ENCODE measurements around the gene TIE1.

Gene TIE1

DNA sequence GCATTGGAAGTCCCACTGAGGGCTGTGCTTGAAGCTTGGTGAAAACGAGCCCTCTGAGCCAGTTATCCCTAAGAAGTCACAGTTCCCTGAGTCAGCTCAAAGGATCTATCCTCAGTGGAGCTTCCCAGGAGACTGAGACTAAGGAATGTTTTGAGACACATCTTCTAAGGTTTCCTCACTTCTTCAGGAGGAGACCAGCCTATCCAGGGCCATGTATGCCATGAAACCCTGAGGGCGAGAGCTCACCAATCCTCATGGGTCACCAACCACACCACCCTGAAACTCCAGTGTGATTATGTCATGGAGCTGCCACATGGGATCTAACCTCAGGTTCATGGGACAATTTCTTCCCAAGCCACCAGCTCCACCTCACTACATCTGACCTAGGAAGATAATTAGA, 7.6 kb upstream of the TIE1 start:
- Histone ChIP-seq H3K4me3 (ENCODE audit: insufficient read depth, low read depth, low read length) (no peak overlapping the region), H3K27me3 (ENCODE audit: control insufficient read depth, insufficient read depth, low read length, poor library complexity, severe bottlenecking) (no peaks in the 10 kb centered on the region), H3K4me1 (ENCODE audit: control insufficient read depth, insufficient read depth, low read length) (peaks cover 18% of the 10 kb centered on the region), H3K9me3 (ENCODE audit: control insufficient read depth, low read length) (no peaks in the 10 kb centered on the region), H3K27ac (ENCODE audit: insufficient read depth, low read depth, low read length, poor library complexity, severe bottlenecking) (no peak overlapping the region), H3K36me3 (ENCODE audit: control insufficient read depth, insufficient read depth, low read length) (no peaks in the 10 kb centered on the region)
- 87 to 96% methylated on average over 2 of the region's 2 CpGs for WGBS, 2 experiments

DNA sequence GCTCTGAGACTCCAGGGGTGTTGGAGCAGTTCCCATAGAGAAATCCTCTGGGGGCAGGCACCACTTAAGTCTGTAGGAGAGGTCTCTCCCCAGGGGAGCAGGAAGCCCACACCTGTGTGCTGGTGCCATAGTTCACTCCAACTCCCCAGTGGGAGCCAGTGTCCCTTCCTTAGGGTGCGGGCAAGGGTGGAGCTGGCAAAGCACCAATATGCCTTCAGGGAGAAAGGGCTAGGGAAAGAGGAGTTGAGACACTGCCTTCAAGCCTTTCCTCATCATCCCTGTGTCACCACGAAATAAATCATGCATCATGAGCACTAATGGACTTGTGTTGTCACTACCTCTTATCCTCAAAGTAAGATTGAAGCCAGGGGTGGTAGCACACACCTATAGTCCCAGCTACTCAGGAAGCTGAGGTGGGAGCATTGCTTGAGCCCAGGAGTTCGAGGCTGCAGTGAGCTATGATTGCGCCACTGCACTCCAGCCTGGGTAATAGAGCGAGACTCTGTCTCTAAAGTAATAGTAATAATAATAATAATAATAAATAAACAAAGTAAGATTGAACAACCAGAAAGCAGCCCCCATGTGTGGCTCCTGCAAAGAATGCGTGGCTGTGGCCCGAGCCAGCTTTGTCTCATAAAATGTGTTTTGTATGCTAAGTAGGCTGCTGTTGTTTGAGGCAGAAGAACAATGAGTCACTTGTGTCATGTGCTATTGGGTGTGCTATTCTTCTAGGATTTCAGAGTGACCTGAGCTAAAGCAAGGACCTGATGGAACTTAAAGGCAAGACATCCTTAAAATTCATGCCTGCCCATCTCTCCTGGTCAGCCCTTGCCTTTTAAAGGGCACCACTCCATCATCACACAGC, 6.7 kb upstream of the TIE1 start:
- no peak overlapping the region for H3K4me3 ChIP-seq (ENCODE audit: insufficient read depth, low read depth, low read length)
- 81 to 86% methylated on average over 5 of the region's 7 CpGs for WGBS, 2 experiments
- peaks cover 18% of the 10 kb centered on the region for H3K4me1 ChIP-seq (ENCODE audit: control insufficient read depth, insufficient read depth, low read length)
- no peaks in the 10 kb centered on the region for H3K36me3 ChIP-seq (ENCODE audit: control insufficient read depth, insufficient read depth, low read length)
- no peaks in the 10 kb centered on the region for H3K27me3 ChIP-seq (ENCODE audit: control insufficient read depth, insufficient read depth, low read length, poor library complexity, severe bottlenecking)
- no peak overlapping the region for H3K27ac ChIP-seq (ENCODE audit: insufficient read depth, low read depth, low read length, poor library complexity, severe bottlenecking)
- no peaks in the 10 kb centered on the region for H3K9me3 ChIP-seq (ENCODE audit: control insufficient read depth, low read length)

DNA sequence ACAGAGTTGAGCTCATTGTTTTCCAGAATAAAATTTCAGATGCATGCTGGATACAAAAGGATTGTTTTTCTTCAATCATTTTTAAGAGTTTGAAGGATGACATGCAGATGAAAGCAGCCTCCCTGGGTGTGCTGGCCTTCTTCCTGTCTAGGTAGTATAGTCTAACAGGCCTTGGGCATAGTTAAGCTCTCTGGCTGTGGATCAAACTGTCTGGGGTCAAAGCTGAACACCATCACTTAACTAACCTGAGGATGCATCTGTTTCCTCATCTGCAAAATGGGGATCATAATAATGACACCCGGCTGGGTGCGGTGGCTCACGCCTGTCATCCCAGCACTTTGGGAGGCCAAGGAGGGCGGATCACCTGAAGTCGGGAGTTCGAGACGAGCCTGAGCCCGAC, 6.0 kb upstream of the TIE1 start:
- peaks cover 18% of the 10 kb centered on the region for H3K4me1 ChIP-seq (ENCODE audit: control insufficient read depth, insufficient read depth, low read length)
- 90 to 94% methylated on average over 8 of the region's 8 CpGs for WGBS, 2 experiments
- H3K4me3 ChIP-seq (ENCODE audit: insufficient read depth, low read depth, low read length): no peak overlapping the region
- H3K27me3 ChIP-seq (ENCODE audit: control insufficient read depth, insufficient read depth, low read length, poor library complexity, severe bottlenecking): no peaks in the 10 kb centered on the region
- H3K36me3 ChIP-seq (ENCODE audit: control insufficient read depth, insufficient read depth, low read length): no peaks in the 10 kb centered on the region
- no peaks in the 10 kb centered on the region for H3K9me3 ChIP-seq (ENCODE audit: control insufficient read depth, low read length)
- H3K27ac ChIP-seq (ENCODE audit: insufficient read depth, low read depth, low read length, poor library complexity, severe bottlenecking): no peak overlapping the region

DNA sequence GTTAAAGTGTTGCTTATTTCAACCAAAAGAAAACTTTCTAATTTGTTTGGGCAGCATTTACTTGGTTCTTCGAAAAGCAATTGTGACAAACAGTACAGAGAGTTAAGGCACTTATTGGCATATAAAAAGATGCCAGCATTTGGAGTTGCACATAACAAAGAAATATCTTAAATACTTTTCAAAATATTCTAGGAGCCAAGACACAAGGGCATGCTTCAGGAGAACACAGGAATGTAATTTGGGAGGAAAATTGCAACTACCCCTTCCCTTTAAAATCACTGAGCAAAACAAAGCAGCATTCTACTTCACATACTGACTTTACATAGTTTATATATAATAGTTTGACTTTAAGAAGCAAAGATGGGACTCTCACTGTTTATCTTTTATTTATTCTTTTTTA, 4.6 kb upstream of the TIE1 start:
- H3K4me3 ChIP-seq (ENCODE audit: insufficient read depth, low read depth, low read length): no peak overlapping the region
- no peaks in the 10 kb centered on the region for H3K36me3 ChIP-seq (ENCODE audit: control insufficient read depth, insufficient read depth, low read length)
- H3K9me3 ChIP-seq (ENCODE audit: control insufficient read depth, low read length): no peaks in the 10 kb centered on the region
- H3K27me3 ChIP-seq (ENCODE audit: control insufficient read depth, insufficient read depth, low read length, poor library complexity, severe bottlenecking): no peaks in the 10 kb centered on the region
- 80 to 89% methylated on average over 1 of the region's 1 CpG for WGBS, 2 experiments
- H3K27ac ChIP-seq (ENCODE audit: insufficient read depth, low read depth, low read length, poor library complexity, severe bottlenecking): no peak overlapping the region
- peaks cover 18% of the 10 kb centered on the region for H3K4me1 ChIP-seq (ENCODE audit: control insufficient read depth, insufficient read depth, low read length)

DNA sequence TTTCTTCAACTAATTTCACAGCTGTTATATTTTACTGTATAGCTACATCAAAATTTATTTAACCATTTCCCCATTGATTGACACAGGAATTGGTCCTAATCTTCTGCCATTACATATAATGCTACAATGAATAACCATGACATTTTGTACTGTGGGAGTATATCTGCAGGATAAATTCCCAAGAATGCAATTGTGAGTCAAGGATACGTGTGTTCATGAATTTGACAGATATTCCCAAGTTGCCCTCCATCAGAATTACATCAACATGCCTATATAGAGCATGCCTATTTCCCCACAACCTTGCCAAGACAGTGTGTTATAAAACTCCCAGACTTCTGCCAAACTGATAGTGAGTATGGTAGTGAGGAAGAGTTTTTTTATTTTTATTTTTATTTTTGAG, 2.7 kb upstream of the TIE1 start:
- Histone ChIP-seq H3K27me3 (ENCODE audit: control insufficient read depth, insufficient read depth, low read length, poor library complexity, severe bottlenecking) (no peaks in the 10 kb centered on the region), H3K27ac (ENCODE audit: insufficient read depth, low read depth, low read length, poor library complexity, severe bottlenecking) (no peak overlapping the region), H3K4me3 (ENCODE audit: insufficient read depth, low read depth, low read length) (no peak overlapping the region), H3K36me3 (ENCODE audit: control insufficient read depth, insufficient read depth, low read length) (no peaks in the 10 kb centered on the region), H3K9me3 (ENCODE audit: control insufficient read depth, low read length) (no peaks in the 10 kb centered on the region), H3K4me1 (ENCODE audit: control insufficient read depth, insufficient read depth, low read length) (peaks cover 18% of the 10 kb centered on the region)
- WGBS, 2 experiments: 100% methylated on average over 1 of the region's 1 CpG

DNA sequence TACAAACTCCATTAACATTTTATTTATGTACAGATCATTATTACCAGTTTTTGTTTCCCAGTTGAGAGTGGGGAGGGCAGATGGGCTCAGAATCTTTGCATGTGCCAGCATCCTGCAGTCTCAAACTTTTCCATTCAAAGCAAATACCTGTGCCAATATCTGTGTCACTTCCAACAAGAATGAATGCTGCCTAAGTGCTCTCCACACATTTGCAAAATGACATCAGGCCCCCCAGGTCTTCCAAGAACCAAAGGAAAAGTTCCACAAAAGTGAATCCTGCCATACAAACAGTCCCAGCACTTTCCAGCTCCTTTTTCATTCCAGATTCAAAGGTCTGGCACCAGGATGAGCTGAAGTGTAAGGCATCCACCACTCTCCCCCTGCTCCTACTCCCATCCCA, 1.7 kb upstream of the TIE1 start:
- H3K36me3 ChIP-seq (ENCODE audit: control insufficient read depth, insufficient read depth, low read length): no peaks in the 10 kb centered on the region
- H3K9me3 ChIP-seq (ENCODE audit: control insufficient read depth, low read length): no peaks in the 10 kb centered on the region
- no peak overlapping the region for H3K27ac ChIP-seq (ENCODE audit: insufficient read depth, low read depth, low read length, poor library complexity, severe bottlenecking)
- peaks cover 18% of the 10 kb centered on the region for H3K4me1 ChIP-seq (ENCODE audit: control insufficient read depth, insufficient read depth, low read length)
- no peak overlapping the region for H3K4me3 ChIP-seq (ENCODE audit: insufficient read depth, low read depth, low read length)
- no peaks in the 10 kb centered on the region for H3K27me3 ChIP-seq (ENCODE audit: control insufficient read depth, insufficient read depth, low read length, poor library complexity, severe bottlenecking)

DNA sequence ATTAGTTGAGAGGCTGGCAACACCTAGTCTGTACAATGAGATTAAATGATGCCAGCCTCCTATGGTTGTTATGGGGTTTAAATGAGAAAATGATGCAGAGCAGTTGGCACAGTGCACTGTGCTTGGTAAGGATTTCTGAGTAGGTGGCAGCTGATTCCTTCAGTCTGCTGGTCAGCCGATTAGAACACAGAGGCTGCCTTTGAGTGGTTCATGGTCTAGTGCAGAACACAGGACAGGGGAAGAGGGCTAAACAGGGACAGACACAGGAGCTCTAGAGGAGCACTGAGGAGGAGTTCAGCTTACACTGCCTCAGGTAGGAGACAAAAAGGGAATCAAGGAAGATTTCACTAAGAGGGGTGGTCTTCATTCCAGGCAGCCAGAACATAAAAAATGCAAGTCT, 1.4 kb downstream of the TIE1 start:
- Histone ChIP-seq H3K9me3 (ENCODE audit: control insufficient read depth, low read length) (no peaks in the 10 kb centered on the region), H3K36me3 (ENCODE audit: control insufficient read depth, insufficient read depth, low read length) (no peaks in the 10 kb centered on the region), H3K4me1 (ENCODE audit: control insufficient read depth, insufficient read depth, low read length) (no peaks in the 10 kb centered on the region), H3K4me3 (ENCODE audit: insufficient read depth, low read depth, low read length) (no peak overlapping the region), H3K27ac (ENCODE audit: insufficient read depth, low read depth, low read length, poor library complexity, severe bottlenecking) (no peak overlapping the region), H3K27me3 (ENCODE audit: control insufficient read depth, insufficient read depth, low read length, poor library complexity, severe bottlenecking) (no peaks in the 10 kb centered on the region)
- 85 to 92% methylated on average over 1 of the region's 1 CpG for WGBS, 2 experiments

DNA sequence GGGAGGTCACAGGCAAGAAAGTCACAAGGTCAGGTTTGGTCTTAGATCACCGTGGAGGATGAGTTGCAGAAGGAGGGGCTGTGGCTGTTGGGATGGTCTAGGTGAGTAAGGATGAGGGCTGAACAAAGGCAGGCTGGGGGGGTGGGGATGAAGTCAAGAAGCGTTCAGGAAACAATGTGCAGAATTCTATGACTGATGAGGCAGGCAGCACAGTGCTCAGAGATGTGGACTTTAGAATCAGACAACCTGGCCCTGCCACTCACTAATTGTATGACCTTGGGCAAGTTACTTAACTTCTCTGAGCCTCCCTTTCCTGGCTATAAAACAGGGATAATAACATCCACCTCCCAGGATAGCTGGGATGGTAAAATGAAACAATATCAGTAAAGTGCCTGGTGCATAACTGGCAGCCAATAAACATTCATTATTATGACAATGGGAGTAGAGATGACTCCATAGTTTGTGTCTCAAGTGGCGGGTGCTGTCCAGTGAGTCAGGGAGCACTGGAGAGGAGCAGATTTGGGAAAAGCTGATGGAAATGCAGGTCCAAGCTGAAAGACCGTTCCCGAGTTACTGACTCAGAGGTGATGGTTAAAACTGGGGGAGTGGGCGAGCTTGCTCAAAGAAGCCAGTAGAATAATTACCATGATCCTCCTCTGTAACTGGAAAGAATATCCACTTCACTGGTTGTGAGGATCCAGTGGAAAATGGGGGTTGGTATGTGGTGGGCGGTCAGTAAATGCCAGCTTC, 2.1 kb downstream of the TIE1 start:
- no peaks in the 10 kb centered on the region for H3K36me3 ChIP-seq (ENCODE audit: control insufficient read depth, insufficient read depth, low read length)
- no peaks in the 10 kb centered on the region for H3K4me1 ChIP-seq (ENCODE audit: control insufficient read depth, insufficient read depth, low read length)
- no peak overlapping the region for H3K27ac ChIP-seq (ENCODE audit: insufficient read depth, low read depth, low read length, poor library complexity, severe bottlenecking)
- H3K9me3 ChIP-seq (ENCODE audit: control insufficient read depth, low read length): no peaks in the 10 kb centered on the region
- 88 to 91% methylated on average over 7 of the region's 7 CpGs for WGBS, 2 experiments
- H3K4me3 ChIP-seq (ENCODE audit: insufficient read depth, low read depth, low read length): no peak overlapping the region
- no peaks in the 10 kb centered on the region for H3K27me3 ChIP-seq (ENCODE audit: control insufficient read depth, insufficient read depth, low read length, poor library complexity, severe bottlenecking)

DNA sequence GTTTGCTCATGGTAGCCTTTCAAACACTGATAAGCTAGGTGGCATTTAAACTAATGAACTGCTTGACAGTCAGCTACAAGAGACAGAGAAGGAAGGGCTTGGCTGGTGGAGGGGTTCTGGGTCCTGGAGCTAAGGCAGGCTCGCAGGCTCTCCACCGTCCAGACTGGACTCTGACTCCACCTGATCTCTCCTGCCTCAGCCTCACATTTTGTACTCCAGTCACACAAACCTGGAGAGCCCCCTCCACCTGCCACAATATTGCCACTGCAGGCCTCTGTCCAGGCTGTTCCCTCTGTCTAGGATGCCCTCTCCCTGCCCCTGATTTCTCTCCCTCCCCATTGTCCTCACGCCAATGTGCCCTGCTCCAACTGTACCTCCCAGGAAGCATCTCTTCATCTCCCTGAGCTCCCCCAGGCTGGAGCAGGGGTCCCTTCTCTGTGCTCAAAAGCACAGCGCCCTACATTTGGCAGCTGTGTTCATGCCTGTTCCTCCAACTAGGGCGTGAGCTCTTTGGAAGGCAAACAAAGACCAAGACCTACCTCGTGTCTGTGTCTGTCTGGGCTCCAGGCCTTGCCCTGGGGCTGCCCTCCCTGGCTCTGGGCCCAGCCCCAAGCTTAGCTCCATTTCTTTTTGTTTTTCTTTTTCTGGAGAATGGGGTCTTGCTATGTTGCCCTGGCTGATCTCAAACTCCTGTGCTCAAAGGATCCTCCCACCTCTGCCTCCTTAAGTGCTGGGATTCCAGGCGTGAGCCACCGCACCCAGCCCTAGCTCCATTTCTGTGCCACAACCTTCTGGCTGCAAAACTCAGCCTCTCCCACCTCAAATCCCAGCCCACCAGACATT, 2.9 kb downstream of the TIE1 start:
- Histone ChIP-seq H3K9me3 (ENCODE audit: control insufficient read depth, low read length) (no peaks in the 10 kb centered on the region), H3K27ac (ENCODE audit: insufficient read depth, low read depth, low read length, poor library complexity, severe bottlenecking) (no peak overlapping the region), H3K27me3 (ENCODE audit: control insufficient read depth, insufficient read depth, low read length, poor library complexity, severe bottlenecking) (no peaks in the 10 kb centered on the region), H3K4me3 (ENCODE audit: insufficient read depth, low read depth, low read length) (no peak overlapping the region), H3K36me3 (ENCODE audit: control insufficient read depth, insufficient read depth, low read length) (no peaks in the 10 kb centered on the region), H3K4me1 (ENCODE audit: control insufficient read depth, insufficient read depth, low read length) (no peaks in the 10 kb centered on the region)
- 91% methylated on average over 8 of the region's 8 CpGs for WGBS, 2 experiments

DNA sequence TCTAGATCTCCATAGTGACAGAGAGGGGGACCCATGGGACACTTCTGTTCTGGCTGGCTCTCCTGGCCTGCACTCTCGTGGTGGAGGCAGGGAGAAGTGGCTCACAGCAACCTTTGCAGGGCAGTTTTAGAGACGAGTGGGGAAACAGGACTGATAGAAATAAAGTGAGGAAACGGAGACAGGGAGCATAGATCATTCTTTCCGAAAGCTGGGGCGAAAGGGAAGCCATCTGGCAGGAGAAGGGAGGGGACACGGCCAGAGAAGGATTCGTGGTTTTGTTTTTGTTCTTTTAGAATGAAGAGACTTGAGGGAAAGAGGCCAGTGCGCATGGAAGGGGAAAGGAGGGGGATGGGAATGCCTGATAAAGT, 3.5 kb downstream of the TIE1 start:
- no peaks in the 10 kb centered on the region for H3K27me3 ChIP-seq (ENCODE audit: control insufficient read depth, insufficient read depth, low read length, poor library complexity, severe bottlenecking)
- no peaks in the 10 kb centered on the region for H3K4me1 ChIP-seq (ENCODE audit: control insufficient read depth, insufficient read depth, low read length)
- no peak overlapping the region for H3K27ac ChIP-seq (ENCODE audit: insufficient read depth, low read depth, low read length, poor library complexity, severe bottlenecking)
- 85 to 87% methylated on average over 8 of the region's 8 CpGs for WGBS, 2 experiments
- no peaks in the 10 kb centered on the region for H3K36me3 ChIP-seq (ENCODE audit: control insufficient read depth, insufficient read depth, low read length)
- no peak overlapping the region for H3K4me3 ChIP-seq (ENCODE audit: insufficient read depth, low read depth, low read length)
- no peaks in the 10 kb centered on the region for H3K9me3 ChIP-seq (ENCODE audit: control insufficient read depth, low read length)
